ENCODE results near the gene NHERF1.
A peak's percentile ranks its signal among the peaks of the same experiment; 100 is the strongest.

The NHERF1 gene

GRCh38 chr17:74748529-74749278, at the start of gene NHERF1:
TSS of gene NHERF1 (plus strand) at chr17:74748628. CDS start at chr17:74748847, 219 bp downstream.
- peak; percentile 95 for DNase-seq (ENCODE audit: low read depth)

- no peak for DNase-seq (ENCODE audit: low read depth)
Observed at GRCh38 chr17:74699236-74699635, 49.2 kb upstream of the NHERF1 start.

GRCh38 chr17:74702116-74702871, 46.1 kb upstream of the NHERF1 start:
- no peak for DNase-seq (ENCODE audit: low read depth)

GRCh38 chr17:74703311-74703710, 45.1 kb upstream of the NHERF1 start:
- no peak for DNase-seq (ENCODE audit: low read depth)

GRCh38 chr17:74704544-74704943, 43.9 kb upstream of the NHERF1 start:
- DNase-seq (ENCODE audit: low read depth): no peak

GRCh38 chr17:74711058-74711824, 37.2 kb upstream of the NHERF1 start:
- no peak for DNase-seq (ENCODE audit: low read depth)

- no peak for DNase-seq (ENCODE audit: low read depth)
Observed at GRCh38 chr17:74712301-74712700, 36.1 kb upstream of the NHERF1 start.

- no peak for DNase-seq (ENCODE audit: low read depth)
Observed at GRCh38 chr17:74712756-74713155, 35.7 kb upstream of the NHERF1 start, which contains the start of gene CD300LF. TSS of gene CD300LF (minus strand) at chr17:74712923. CDS start at chr17:74712866, 57 bp downstream.

GRCh38 chr17:74713171-74713755, 35.2 kb upstream of the NHERF1 start:
- DNase-seq (ENCODE audit: low read depth): no peak

- DNase-seq (ENCODE audit: low read depth): no peak
Observed at GRCh38 chr17:74715144-74715543, 33.3 kb upstream of the NHERF1 start.

GRCh38 chr17:74720506-74720905, 27.9 kb upstream of the NHERF1 start:
- no peak for DNase-seq (ENCODE audit: low read depth)

- DNase-seq (ENCODE audit: low read depth): no peak
Observed at GRCh38 chr17:74722782-74723181, 25.6 kb upstream of the NHERF1 start.

GRCh38 chr17:74723891-74724290, 24.5 kb upstream of the NHERF1 start:
- no peak for DNase-seq (ENCODE audit: low read depth)

- DNase-seq (ENCODE audit: low read depth): no peak
Observed at GRCh38 chr17:74725111-74725510, 23.3 kb upstream of the NHERF1 start.

GRCh38 chr17:74728033-74728701, 20.3 kb upstream of the NHERF1 start:
- DNase-seq (ENCODE audit: low read depth): no peak

GRCh38 chr17:74728702-74729075, 19.7 kb upstream of the NHERF1 start:
- DNase-seq (ENCODE audit: low read depth): no peak

GRCh38 chr17:74729368-74729767, 19.1 kb upstream of the NHERF1 start:
- DNase-seq (ENCODE audit: low read depth): no peak

GRCh38 chr17:74729866-74730265, 18.6 kb upstream of the NHERF1 start:
- no peak for DNase-seq (ENCODE audit: low read depth)

- DNase-seq (ENCODE audit: low read depth): no peak
Observed at GRCh38 chr17:74730491-74731346, 17.7 kb upstream of the NHERF1 start.

- DNase-seq (ENCODE audit: low read depth): no peak
Observed at GRCh38 chr17:74731347-74731605, 17.2 kb upstream of the NHERF1 start.

All from ELR (cell line).